Endothelial cell (in vitro differentiated cells): ENCODE data around the gene MB. TPM values are rescaled to one million over a fixed set of nuclear protein-coding genes. Genes with fewer than 3 reads are reported as not detected.

Source experiments
- DNase-seq: peaks from one replicate; pipeline ENCODE4 v3.0.0; 2021; ENCODE audit warnings: low spot score
- H3K27ac Mint-ChIP-seq: one replicate; pipeline ENCODE4 v1.8.0; 2021; ENCODE audit warnings: mixed read lengths, inconsistent platforms; ENCODE audit not compliant: unreplicated experiment
- H3K27me3 Mint-ChIP-seq: one replicate; pipeline ENCODE4 v1.8.0; 2021; ENCODE audit warnings: mild to moderate bottlenecking, moderate library complexity, mixed read lengths, inconsistent platforms; ENCODE audit not compliant: unreplicated experiment
- H3K36me3 Mint-ChIP-seq: one replicate; pipeline ENCODE4 v1.8.0; 2021; ENCODE audit warnings: mild to moderate bottlenecking, low read depth, mixed read lengths, inconsistent platforms; ENCODE audit not compliant: unreplicated experiment
- H3K4me1 Mint-ChIP-seq: one replicate; pipeline ENCODE4 v1.8.0; 2021; ENCODE audit warnings: mild to moderate bottlenecking, mixed read lengths, inconsistent platforms; ENCODE audit not compliant: unreplicated experiment
- H3K4me3 Mint-ChIP-seq: one replicate; pipeline ENCODE4 v1.8.0; 2021; ENCODE audit warnings: mild to moderate bottlenecking, mixed read lengths, inconsistent platforms; ENCODE audit not compliant: unreplicated experiment
- H3K9me3 Mint-ChIP-seq: one replicate; pipeline ENCODE4 v1.8.0; 2021; ENCODE audit warnings: mixed read lengths, inconsistent platforms; ENCODE audit not compliant: unreplicated experiment
- total RNA-seq: library from RNA; stranded (reverse); fragmentation: NEBNext Ultra II Directional; extraction: Animal tissue kit (Norgen Biotek cat#: 25700); gene quantifications from one replicate; pipeline ENCODE4 v1.2.1, GENCODE V29; 2021; ENCODE audit not compliant: unreplicated experiment
- TF ChIP-seq, protein P1 (sequence below): fragments of 200-600 bp; sonication (generic); IDR thresholded peaks from one replicate; pipeline ENCODE4 v1.5.0; 2021; ENCODE audit warnings: antibody characterized with exemption; ENCODE audit not compliant: unreplicated experiment

Gene MB
- total RNA-seq, 1 donor from 2014 or later = not detected

DNA sequence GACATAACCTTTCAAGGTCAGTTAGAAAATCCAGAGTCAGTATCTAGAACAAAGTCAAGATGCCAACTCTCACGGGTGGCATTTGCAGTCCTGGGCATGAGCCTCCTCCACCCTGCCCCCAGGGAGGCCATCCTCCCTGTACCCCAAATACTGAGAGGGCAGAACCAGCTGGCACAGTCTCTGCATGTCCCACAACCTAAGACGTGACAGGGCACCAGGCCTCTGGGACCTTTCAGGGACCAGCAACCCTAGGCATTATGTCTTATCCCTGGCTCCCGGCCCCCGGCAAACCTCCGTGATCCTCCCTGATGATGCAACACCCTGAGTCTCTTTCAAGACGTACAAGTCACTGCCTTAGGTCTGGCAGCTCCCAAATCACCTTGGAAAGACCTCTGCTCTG, 2.0 kb downstream of the MB start:
- no peak for DNase-seq
- no peaks in the 10 kb centered on the region for H3K36me3 Mint-ChIP-seq
- H3K9me3 Mint-ChIP-seq = no peaks in the 10 kb centered on the region
- H3K4me3 Mint-ChIP-seq = no peak overlapping the region
- H3K27me3 Mint-ChIP-seq = peaks cover 4% of the 10 kb centered on the region
- no peak overlapping the region for H3K27ac Mint-ChIP-seq
- H3K4me1 Mint-ChIP-seq = no peaks in the 10 kb centered on the region
- TF ChIP-seq, protein P1, sequence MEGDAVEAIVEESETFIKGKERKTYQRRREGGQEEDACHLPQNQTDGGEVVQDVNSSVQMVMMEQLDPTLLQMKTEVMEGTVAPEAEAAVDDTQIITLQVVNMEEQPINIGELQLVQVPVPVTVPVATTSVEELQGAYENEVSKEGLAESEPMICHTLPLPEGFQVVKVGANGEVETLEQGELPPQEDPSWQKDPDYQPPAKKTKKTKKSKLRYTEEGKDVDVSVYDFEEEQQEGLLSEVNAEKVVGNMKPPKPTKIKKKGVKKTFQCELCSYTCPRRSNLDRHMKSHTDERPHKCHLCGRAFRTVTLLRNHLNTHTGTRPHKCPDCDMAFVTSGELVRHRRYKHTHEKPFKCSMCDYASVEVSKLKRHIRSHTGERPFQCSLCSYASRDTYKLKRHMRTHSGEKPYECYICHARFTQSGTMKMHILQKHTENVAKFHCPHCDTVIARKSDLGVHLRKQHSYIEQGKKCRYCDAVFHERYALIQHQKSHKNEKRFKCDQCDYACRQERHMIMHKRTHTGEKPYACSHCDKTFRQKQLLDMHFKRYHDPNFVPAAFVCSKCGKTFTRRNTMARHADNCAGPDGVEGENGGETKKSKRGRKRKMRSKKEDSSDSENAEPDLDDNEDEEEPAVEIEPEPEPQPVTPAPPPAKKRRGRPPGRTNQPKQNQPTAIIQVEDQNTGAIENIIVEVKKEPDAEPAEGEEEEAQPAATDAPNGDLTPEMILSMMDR = no peak

DNA sequence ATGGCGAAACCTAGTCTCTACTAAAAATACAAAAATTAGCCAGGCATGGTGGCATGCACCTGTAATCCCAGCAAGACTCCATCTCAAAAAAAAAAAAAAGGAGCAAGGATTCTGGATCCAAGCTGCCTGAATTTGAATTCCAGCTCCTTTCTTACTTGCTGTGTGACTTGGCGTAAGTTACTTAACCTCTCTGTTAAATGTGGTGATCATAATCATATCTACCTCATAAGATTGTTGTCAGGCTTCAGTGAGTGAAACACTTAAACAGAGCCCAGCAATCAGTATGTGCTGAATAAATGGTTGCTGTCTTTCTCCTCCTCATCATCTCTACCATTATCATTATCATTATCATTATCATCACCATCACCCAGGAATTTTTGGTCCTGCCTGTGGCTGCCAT, 2.7 kb downstream of the MB start:
- Mint-ChIP-seq H3K9me3 (no peaks in the 10 kb centered on the region), H3K27me3 (peaks cover 7% of the 10 kb centered on the region), H3K4me1 (no peaks in the 10 kb centered on the region), H3K27ac (no peak overlapping the region), H3K36me3 (no peaks in the 10 kb centered on the region), H3K4me3 (no peak overlapping the region)
- TF ChIP-seq, protein P1 = no peak
- DNase-seq = no peak

DNA sequence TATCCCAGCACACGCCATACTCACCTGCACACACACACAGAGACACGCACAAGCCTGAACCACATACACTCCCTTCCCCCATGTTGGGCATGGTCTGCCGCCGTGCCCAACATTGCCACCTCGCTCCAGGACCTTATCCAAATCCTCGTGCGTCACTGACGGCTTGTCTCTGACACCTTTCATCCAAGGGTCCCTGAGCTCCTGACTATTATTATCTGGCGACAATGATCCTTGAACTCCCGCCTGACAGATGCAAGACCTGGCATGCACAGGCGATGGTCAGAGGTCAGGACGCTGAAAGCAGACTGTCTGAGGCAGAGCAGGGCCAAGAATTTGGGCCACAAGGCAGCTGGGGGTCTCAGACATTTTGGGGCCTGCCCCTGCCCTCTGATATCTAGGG, 4.2 kb downstream of the MB start:
- Mint-ChIP-seq H3K9me3 (no peaks in the 10 kb centered on the region), H3K4me3 (no peak overlapping the region), H3K27me3 (peaks cover 11% of the 10 kb centered on the region), H3K4me1 (no peaks in the 10 kb centered on the region), H3K27ac (no peak overlapping the region), H3K36me3 (peaks cover 4% of the 10 kb centered on the region)
- TF ChIP-seq, protein P1 = no peak
- DNase-seq = no peak

DNA sequence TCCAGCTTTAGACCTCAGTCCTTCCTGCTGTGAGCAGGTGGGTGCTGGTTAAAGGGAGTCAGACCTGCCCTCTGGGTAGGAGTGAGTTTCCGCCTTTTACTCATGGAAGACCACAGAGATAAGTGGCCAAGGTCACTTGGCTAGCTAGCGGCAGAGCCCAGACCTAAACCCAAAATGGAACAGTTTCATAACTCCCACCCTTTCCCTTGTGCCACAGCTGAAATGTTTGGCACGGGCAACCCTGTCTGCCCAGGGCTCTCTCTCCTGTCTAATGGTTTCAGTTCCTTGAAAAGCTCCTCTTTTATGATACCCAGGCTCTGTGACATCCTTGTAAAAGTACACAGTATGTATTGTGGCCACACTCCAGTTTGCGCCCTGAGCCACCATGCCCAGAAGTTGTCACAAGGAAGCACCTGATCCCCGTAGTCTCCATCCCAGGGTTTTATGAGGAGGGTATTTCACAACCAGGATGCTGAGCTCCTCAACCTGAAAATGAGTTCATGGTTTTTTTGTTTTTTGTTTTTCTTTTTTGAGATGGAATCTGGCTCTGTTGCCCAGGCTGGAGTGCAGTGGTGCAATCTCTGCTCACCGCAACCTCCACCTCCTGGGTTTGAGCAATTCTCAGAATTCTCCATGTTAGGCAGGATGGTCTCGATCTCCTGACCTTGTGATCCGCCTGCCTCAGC, 5.1 kb downstream of the MB start:
- peaks cover 11% of the 10 kb centered on the region for H3K27me3 Mint-ChIP-seq
- peaks cover 4% of the 10 kb centered on the region for H3K36me3 Mint-ChIP-seq
- H3K27ac Mint-ChIP-seq = no peak overlapping the region
- H3K4me3 Mint-ChIP-seq = no peak overlapping the region
- H3K9me3 Mint-ChIP-seq = no peaks in the 10 kb centered on the region
- no peaks in the 10 kb centered on the region for H3K4me1 Mint-ChIP-seq
- DNase-seq = no peak
- TF ChIP-seq, protein P1 = no peak

DNA sequence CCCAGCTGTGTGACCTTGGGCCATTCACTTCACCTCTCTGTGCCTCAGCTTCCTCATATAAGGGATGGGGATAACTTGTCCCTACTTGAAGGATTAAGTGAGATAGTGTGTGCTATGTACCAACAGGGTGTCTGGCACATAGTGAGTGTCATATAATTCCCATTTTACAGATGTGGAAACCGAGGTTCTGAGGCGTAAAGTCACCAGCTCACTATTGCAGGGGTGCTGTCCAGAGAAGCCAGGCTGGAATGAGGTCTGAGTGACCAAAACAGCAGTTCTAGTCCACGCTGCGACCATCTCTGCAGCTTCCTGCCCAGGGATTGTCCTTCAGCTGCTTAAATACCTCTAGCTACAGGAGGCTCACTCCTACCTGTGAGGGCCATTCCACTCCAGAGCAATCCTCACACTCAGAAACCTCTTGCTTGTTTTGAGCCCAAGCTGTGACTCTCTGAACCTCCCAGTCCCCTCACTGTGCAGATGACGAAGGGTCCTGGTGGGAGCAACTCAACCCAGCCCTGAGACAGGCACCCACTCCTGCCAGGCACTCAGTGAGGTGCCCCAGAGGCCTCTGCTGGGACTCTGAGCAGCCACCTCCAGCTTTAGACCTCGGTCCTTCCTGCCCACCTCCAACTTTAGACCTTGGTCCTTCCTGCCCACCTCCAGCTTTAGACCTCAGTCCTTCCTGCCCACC, 5.8 kb downstream of the MB start:
- Mint-ChIP-seq H3K4me1 (no peaks in the 10 kb centered on the region), H3K36me3 (peaks cover 4% of the 10 kb centered on the region), H3K27ac (no peak overlapping the region), H3K4me3 (no peak overlapping the region), H3K27me3 (peaks cover 14% of the 10 kb centered on the region), H3K9me3 (no peaks in the 10 kb centered on the region)
- no peak for DNase-seq
- TF ChIP-seq, protein P1 = no peak
